Measurements from ENCODE around the gene FBXO36. TPM values are rescaled to one million over a fixed set of nuclear protein-coding genes. Genes with fewer than 3 reads are reported as not detected.

Gene FBXO36
- total and polyA plus RNA-seq, 2 of the 13 experiments (the other 11 are each of a cell fraction or from before 2014, with no cell fraction given), result 2.8 TPM

DNA sequence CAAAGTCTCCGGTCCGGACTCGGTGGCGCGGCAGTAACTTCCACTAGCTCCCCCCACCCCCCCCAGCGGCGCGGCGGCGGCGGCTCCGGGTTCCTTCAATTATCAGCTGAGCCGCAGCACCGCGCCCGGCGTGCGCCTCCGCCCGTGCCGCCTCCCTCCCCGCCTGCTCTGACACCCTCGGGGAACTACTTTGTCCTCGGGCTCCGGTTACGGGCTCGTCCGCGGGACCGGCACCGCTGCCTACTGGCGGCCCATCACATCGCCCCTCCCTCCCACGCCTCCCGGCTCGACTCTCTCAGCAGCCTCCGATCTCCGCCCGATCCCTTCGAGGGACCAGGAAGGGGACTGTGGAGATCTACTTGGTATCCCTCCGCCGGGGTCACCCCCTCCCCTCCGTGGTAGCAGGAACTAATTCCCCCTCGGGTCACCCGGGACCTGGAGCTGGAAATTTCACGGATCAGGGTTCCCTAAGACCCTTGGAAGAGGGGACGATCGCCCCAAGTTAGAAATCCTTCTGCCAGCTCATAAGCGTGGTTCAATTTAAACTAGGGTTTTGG lies 333 bp upstream of the FBXO36 start, which contains the start of gene TRIP12 (continued):
- peak; percentile 39; the same call in 1 of the 2 replicates for TF ChIP-seq TCF7 (IDR thresholded peaks at IDR 0.05; ENCODE audit: low read depth)
- TF ChIP-seq XRCC5 (optimal IDR thresholded peaks at IDR 0.05; ENCODE audit: low read length), result peak; percentile 93
- peak; percentile 58 for TF ChIP-seq MED1 (CRISPR knock-in tag; IDR thresholded peaks at IDR 0.05)
- TF ChIP-seq, protein P1, sequence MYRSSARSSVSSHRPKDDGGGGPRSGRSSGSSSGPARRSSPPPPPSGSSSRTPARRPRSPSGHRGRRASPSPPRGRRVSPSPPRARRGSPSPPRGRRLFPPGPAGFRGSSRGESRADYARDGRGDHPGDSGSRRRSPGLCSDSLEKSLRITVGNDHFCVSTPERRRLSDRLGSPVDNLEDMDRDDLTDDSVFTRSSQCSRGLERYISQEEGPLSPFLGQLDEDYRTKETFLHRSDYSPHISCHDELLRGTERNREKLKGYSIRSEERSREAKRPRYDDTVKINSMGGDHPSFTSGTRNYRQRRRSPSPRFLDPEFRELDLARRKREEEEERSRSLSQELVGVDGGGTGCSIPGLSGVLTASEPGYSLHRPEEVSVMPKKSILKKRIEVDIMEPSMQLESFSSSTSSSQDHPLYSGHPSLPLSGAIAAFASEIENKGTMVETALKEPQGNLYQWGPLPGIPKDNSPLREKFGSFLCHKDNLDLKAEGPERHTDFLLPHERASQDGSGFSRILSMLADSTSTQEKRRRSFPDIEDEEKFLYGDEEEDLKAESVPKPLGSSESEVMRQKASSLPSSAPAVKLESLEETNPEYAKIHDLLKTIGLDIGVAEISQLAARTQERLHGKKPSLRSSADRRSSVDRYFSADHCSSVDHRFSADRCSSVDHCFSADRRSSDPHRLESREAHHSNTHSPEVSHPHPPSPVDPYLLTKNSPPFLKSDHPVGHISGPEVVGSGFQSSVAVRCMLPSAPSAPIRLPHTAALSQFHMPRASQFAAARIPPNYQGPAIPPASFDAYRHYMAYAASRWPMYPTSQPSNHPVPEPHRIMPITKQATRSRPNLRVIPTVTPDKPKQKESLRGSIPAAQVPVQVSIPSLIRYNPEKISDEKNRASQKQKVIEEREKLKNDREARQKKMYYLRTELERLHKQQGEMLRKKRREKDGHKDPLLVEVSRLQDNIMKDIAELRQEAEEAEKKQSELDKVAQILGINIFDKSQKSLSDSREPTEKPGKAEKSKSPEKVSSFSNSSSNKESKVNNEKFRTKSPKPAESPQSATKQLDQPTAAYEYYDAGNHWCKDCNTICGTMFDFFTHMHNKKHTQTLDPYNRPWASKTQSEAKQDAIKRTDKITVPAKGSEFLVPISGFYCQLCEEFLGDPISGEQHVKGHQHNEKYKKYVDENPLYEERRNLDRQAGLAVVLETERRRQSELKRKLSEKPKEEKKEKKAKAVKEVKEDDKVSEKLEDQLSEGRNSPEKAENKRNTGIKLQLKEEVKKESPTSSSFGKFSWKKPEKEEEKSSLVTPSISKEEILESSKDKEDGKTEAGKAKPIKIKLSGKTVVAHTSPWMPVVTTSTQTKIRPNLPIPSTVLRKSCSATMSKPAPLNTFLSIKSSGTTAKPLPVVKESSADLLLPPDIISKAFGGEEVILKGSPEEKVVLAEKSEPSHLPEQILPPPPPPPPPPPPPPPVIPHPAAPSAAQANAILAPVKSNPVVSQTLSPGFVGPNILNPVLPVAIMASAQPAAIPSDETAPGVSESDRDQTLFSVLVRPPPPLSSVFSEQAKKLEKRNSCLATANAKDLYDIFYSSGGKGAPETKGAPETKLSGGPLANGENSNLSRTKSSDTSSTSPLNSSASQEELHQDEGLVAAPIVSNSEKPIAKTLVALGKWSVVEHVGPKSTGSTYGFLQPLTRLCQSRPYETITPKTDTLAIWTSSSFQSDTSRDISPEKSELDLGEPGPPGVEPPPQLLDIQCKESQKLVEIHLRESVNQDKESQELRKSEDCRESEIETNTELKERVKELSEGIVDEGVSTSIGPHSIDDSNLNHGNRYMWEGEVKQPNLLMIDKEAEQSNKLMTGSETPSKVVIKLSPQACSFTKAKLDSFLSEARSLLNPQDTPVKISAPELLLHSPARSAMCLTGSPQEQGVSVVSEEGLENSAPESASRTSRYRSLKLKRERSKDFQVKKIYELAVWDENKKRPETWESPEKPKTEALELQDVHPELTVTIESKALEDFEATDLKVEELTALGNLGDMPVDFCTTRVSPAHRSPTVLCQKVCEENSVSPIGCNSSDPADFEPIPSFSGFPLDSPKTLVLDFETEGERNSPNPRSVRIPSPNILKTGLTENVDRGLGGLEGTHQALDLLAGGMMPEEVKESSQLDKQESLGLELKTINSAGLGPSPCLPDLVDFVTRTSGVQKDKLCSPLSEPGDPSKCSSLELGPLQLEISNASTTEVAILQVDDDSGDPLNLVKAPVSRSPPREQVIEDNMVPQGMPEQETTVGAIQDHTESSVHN (CRISPR knock-in tag; IDR thresholded peaks at IDR 0.05), result no peak
- no peak for TF ChIP-seq SRSF4 (IDR thresholded peaks at IDR 0.05; ENCODE audit: low read depth, low read length, poor library complexity, severe bottlenecking)
- no peak for TF ChIP-seq MAF1 (CRISPR knock-in tag; IDR thresholded peaks at IDR 0.05; ENCODE audit: borderline replicate concordance)
- TF ChIP-seq ATF7-NPFF (CRISPR knock-in tag; IDR thresholded peaks at IDR 0.05; ENCODE audit: low read depth), result peak; percentile 49
- peak; percentile 76 for TF ChIP-seq SPEN (CRISPR knock-in tag; IDR thresholded peaks at IDR 0.05; ENCODE audit: low read depth)
- peak; percentile 75; the same call in 1 of the 2 replicates for TF ChIP-seq HOXD1 (CRISPR knock-in tag; IDR thresholded peaks at IDR 0.05)
- TF ChIP-seq, protein P2, sequence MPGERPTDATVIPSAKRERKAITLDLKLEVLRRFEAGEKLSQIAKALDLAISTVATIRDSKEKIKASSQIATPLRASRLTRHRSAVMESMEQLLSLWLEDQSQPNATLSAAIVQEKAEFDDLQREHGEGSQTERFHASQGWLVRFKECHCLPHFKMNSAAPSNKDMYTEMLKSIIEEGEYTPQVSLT (CRISPR knock-in tag; IDR thresholded peaks at IDR 0.05; ENCODE audit: borderline replicate concordance, low read depth), result no peak
- TF ChIP-seq AGO1 (IDR thresholded peaks at IDR 0.05; ENCODE audit: low read depth, low read length, poor library complexity, severe bottlenecking), result no peak
- no peak for TF ChIP-seq RELA (CRISPR knock-in tag; IDR thresholded peaks at IDR 0.05)
- peak; percentile 66 for TF ChIP-seq HOXA3 (CRISPR knock-in tag; IDR thresholded peaks at IDR 0.05)
- TF ChIP-seq ASH2L (IDR thresholded peaks at IDR 0.05; ENCODE audit: insufficient read length, low read depth, low read length), result peak; percentile 99
- TF ChIP-seq, protein P3, sequence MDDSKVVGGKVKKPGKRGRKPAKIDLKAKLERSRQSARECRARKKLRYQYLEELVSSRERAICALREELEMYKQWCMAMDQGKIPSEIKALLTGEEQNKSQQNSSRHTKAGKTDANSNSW (CRISPR knock-in tag; IDR thresholded peaks at IDR 0.05; ENCODE audit: borderline replicate concordance), result 0 out of 2 replicates have a peak, but pooled peaks have one; percentile 72
- TF ChIP-seq, protein P4, sequence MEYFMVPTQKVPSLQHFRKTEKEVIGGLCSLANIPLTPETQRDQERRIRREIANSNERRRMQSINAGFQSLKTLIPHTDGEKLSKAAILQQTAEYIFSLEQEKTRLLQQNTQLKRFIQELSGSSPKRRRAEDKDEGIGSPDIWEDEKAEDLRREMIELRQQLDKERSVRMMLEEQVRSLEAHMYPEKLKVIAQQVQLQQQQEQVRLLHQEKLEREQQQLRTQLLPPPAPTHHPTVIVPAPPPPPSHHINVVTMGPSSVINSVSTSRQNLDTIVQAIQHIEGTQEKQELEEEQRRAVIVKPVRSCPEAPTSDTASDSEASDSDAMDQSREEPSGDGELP (IDR thresholded peaks at IDR 0.05; ENCODE audit: borderline replicate concordance, low read depth), result peak; percentile 100
- no peak for TF ChIP-seq SUZ12 (IDR thresholded peaks at IDR 0.05; ENCODE audit: low read depth, low read length)
- TF ChIP-seq TCF12 (IDR thresholded peaks at IDR 0.05), result no peak
- TF ChIP-seq TCF12 (CRISPR knock-in tag; IDR thresholded peaks at IDR 0.05), result no peak; the same call in 1 of the 2 replicates
- TF ChIP-seq JUNB (CRISPR knock-in tag; IDR thresholded peaks at IDR 0.05; ENCODE audit: borderline replicate concordance), result no peak

Data from HepG2 (cell line).